ENCODE results near the gene KRTAP12-4. TPM values are rescaled to one million over a fixed set of nuclear protein-coding genes. Genes with fewer than 3 reads are reported as not detected.

Gene KRTAP12-4
- total and polyA plus RNA-seq, 9 donors = not detected

DNA sequence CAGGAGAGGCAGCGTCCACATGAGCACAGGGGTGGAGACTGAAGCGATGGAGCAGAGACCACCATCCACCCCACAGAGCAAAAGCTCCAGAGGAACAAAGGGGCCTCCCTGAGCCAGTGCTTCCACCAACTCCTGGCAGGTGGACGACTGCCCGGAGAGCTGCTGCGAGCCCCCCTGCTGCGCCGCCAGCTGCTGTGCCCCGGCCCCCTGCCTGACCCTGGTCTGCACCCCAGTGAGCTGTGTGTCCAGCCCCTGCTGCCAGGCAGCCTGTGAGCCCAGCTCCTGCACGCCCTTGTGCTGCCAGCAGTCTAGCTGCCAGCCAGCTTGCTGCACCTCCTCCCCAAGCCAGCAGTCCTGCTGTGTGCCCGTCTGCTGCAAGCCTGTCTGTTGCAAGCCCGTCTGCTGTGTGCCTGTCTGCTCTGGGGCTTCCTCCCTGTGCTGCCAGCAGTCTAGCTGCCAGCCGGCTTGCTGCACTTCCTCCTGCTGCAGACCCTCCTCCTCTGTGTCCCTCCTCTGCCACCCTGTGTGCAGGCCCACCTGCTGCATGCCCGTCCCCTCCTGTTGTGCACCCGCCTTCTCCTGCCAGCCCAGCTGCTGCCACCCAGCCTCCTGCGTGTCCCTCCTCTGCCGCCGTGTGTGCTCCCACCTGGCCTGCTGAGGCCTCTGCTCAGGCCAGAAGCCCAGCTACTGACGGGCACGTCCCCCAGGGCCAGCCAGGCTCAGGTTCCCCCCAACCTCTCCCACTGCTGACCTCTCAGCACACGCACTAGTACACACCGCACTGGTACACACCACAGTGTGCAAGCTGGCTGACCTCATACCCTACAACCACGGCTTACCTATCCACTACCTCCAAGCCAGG, 47.9 kb upstream of the KRTAP12-4 start:
- no peak overlapping the region for H3K27ac ChIP-seq
- 60 to 71% (median 62%) methylated on average over 21 to 22 of the region's 22 CpGs for WGBS, 3 donors
- TF ChIP-seq POLR2A (IDR thresholded peaks at IDR 0.05) = no peak
- TF ChIP-seq, protein P1, sequence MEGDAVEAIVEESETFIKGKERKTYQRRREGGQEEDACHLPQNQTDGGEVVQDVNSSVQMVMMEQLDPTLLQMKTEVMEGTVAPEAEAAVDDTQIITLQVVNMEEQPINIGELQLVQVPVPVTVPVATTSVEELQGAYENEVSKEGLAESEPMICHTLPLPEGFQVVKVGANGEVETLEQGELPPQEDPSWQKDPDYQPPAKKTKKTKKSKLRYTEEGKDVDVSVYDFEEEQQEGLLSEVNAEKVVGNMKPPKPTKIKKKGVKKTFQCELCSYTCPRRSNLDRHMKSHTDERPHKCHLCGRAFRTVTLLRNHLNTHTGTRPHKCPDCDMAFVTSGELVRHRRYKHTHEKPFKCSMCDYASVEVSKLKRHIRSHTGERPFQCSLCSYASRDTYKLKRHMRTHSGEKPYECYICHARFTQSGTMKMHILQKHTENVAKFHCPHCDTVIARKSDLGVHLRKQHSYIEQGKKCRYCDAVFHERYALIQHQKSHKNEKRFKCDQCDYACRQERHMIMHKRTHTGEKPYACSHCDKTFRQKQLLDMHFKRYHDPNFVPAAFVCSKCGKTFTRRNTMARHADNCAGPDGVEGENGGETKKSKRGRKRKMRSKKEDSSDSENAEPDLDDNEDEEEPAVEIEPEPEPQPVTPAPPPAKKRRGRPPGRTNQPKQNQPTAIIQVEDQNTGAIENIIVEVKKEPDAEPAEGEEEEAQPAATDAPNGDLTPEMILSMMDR (IDR thresholded peaks at IDR 0.05) = no peak
- intact Hi-C loops (cut with DNase I) = no loop called here
- DNase-seq = no peak
- peaks cover 0 to 5% of the 10 kb centered on the region in 2 donors for H3K9me3 ChIP-seq
- H3K27me3 ChIP-seq = no peaks in the 10 kb centered on the region
- no peaks in the 10 kb centered on the region for H3K4me1 ChIP-seq (ENCODE audit: insufficient read depth)
- H3K4me3 ChIP-seq = no peak overlapping the region
- no peaks in the 10 kb centered on the region for H3K36me3 ChIP-seq

DNA sequence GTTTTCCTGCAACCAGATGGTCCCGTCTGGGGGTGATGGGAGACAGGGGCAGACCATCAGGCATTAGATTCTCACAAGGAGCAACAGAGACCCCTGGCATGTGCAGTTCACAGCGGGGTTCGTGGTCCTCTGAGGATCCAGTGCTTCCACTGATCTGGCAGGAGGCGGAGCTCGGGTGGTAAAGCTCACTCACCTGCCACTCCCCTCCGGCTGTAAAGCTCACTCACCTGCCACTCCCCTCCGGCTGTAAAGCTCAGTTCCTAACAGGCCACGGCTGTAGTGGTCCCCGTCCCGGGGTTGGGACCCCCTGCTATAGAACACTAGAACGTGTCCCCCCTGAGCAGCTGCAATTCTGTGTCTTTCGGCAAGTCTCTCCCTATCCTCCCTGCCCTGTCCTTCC, 47.1 kb upstream of the KRTAP12-4 start:
- Histone ChIP-seq H3K27ac (no peak overlapping the region), H3K4me1 (ENCODE audit: insufficient read depth) (no peaks in the 10 kb centered on the region), H3K36me3 (no peaks in the 10 kb centered on the region), H3K4me3 (no peak overlapping the region), H3K9me3 (peaks cover 0 to 5% of the 10 kb centered on the region in 2 donors), H3K27me3 (no peaks in the 10 kb centered on the region)
- DNase-seq = no peak
- TF ChIP-seq POLR2A (IDR thresholded peaks at IDR 0.05) (no peak), EP300 (IDR thresholded peaks at IDR 0.05) (no peak)
- TF ChIP-seq, protein P1 (IDR thresholded peaks at IDR 0.05) = no peak
- intact Hi-C loops (cut with DNase I) = no loop called here
- 13 to 25% (median 14%) methylated on average over 12 of the region's 12 CpGs for WGBS, 3 donors

DNA sequence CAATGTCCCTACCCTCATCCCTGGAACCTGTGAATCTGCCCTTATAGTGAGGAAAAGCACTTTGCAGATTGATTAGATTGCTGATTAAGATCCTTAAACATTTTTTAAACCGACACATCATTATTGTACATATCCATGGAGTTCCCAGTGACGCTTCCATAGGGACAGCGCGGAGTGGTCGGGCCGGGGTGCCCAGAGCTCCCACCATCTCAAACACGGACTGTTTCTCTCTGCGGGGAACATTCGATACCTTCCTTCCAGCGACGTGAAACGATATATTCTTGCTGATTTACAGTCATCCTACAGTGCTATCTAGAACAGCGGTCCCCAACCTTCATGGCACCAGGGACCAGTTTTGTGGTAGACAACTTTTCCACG, 46.6 kb upstream of the KRTAP12-4 start:
- Histone ChIP-seq H3K4me1 (ENCODE audit: insufficient read depth) (no peaks in the 10 kb centered on the region), H3K4me3 (no peak overlapping the region), H3K27me3 (no peaks in the 10 kb centered on the region), H3K36me3 (no peaks in the 10 kb centered on the region), H3K9me3 (no peaks in the 10 kb centered on the region), H3K27ac (no peak overlapping the region)
- no peak for DNase-seq
- 72 to 75% (median 73%) methylated on average over 14 of the region's 14 CpGs for WGBS, 3 donors
- intact Hi-C loops (cut with DNase I) = no loop called here
- TF ChIP-seq, protein P1 (IDR thresholded peaks at IDR 0.05) = no peak
- TF ChIP-seq POLR2A (IDR thresholded peaks at IDR 0.05) (no peak), EP300 (IDR thresholded peaks at IDR 0.05) (no peak)

DNA sequence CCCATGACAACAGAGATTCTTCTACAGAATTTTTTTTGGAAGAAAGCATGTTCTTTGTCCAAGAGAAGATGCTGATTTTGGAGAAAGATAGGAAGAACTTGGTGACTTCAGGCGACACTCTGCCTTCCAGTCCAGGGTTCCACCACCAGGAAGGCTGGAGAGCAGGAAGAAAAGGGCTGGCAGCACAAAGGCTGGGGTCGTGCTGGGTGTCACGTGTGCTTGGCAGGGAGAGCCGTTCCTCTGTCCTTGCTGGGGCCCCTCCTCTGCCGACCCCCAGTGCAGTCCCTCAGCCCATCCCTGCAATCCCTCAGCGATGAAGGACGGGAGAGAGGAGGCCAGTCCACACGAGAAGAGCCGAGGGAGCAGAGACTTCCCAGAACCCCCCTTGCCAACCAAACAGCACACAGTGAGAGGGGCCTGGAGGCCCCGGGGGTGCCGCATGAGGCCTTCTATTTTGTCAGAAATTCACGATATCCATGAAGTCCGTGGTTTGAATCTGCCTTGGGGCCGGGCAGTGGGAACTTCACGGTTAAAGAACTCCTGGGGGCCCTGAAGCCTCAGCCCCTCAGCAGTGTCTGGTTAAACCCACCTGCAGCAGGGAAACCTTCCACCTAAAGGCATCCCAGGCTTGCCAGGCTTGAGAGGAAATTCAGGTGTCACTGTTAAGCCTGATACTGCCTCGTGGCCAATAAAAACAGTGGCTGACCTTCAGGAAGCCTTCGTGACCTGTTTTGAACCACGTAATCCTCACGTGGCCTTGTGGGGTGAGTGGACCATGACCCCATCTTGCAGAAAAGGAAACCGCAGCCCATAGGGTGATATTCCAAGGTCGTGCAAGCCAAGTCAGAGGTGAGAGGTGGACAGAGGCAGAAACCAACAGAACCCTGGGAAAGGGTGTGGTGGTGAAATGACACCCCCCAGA, 45.9 kb upstream of the KRTAP12-4 start:
- DNase-seq = no peak
- 34 to 51% (median 42%) methylated on average over 21 of the region's 21 CpGs for WGBS, 3 donors
- no peaks in the 10 kb centered on the region for H3K27me3 ChIP-seq

More for the DNA sequence above, 45.9 kb upstream of the KRTAP12-4 start:
- H3K36me3 ChIP-seq = no peaks in the 10 kb centered on the region
- intact Hi-C loops (cut with DNase I) = no loop called here
- H3K4me1 ChIP-seq (ENCODE audit: insufficient read depth) = no peaks in the 10 kb centered on the region
- no peak overlapping the region for H3K4me3 ChIP-seq
- H3K27ac ChIP-seq = no peak overlapping the region
- H3K9me3 ChIP-seq = no peaks in the 10 kb centered on the region
- TF ChIP-seq EP300 (IDR thresholded peaks at IDR 0.05) (no peak), POLR2A (IDR thresholded peaks at IDR 0.05) (no peak)
- TF ChIP-seq, protein P1 (IDR thresholded peaks at IDR 0.05) = no peak
